ENCODE results near the gene VAX1.
"Not testable (repeated sequence)": the region's sequence is repeated elsewhere in the genome, so short reads cannot be mapped to it uniquely, and the experiment has no call there.

Gene VAX1

DNA sequence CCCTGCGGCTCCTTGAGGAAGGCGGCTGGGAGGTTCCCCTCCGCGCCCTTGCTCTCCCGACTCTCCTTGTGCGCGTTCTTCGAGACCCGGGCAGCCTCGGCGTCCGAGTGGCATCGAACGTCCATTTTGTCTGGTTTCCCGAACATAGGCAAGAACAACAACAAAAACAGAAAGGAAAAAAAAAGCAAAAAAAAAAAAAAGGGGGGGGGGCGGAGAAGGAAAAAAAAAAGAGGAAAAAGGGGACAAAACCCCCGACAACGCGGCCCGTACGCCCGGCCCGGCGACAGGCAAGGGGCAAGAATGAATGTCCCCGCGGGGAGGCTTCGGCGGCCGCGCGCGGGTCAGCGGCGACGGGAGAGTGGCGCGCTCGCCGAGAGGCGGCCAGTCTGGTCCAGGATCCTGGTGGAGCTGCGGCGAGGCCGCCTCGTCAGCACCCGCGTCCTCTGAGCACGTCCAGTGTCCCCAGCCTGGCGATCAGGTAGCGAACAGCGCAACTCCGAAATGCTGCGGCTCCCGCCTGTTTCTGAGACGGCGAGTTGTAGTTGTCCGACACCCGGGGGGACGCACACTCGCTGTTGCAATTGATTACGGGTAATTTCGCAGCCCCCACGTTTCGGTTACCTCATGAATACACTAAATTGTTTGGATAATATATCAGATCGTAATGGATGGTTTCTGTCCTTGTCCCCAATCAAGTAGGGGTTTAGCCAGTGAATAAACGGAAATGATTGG is at the start of gene VAX1:
TSS of gene VAX1 (minus strand) at position 360 of the 732 bp plus-strand sequence. CDS start at position 146, 214 bp downstream.
- DNase-seq (ENCODE audit: low spot score): no peak

- no peak for DNase-seq (ENCODE audit: low spot score)
Measured at GRCh38 chr10:117186832-117187615, 49.0 kb upstream of the VAX1 start.

GRCh38 chr10:117185817-117186216 is 47.7 kb upstream of the VAX1 start:
- DNase-seq (ENCODE audit: low spot score): not testable (repeated sequence)

GRCh38 chr10:117184821-117185220 is 46.8 kb upstream of the VAX1 start:
- no peak for DNase-seq (ENCODE audit: low spot score)

DNA sequence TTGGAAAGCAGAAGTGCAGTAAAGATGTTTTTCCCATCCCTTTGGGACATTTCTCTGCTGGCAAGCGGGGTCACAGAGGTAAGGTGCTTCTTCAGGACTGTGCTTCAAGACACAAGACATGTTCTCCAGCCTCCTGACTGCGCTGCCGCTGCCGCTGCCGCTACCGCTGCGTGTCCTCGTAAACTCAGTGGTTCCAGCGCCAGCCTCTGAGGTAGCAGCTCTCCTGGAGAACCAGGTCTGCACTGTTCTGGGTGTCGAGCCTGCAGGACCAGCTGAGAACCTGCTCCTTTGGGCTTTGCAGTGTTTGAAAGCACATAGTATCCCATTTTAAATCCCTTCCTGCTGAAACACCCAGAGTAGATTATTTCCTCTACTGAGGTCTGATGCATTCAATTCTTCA is 46.2 kb upstream of the VAX1 start:
- DNase-seq (ENCODE audit: low spot score): no peak

DNA sequence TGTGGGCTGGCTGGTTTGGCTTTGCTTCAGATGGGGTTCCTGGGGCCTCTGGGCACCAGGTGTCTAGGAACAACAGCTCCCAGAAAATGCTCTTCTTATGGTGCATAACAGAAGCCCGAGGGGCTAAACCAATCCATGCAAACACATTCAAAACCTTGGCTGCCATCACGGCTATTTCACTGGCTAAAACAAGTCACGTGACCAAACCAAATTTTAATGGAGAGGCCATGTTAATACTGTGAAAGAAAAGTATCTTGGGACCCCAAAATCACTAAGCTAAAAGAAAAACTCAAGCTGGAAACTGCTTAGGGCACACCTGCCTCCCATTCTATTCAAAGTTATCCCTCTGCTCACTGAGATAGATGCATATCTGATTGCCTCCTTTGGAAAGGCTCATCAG is 40.1 kb upstream of the VAX1 start:
- DNase-seq (ENCODE audit: low spot score): no peak

GRCh38 chr10:117175901-117176534 is 37.9 kb upstream of the VAX1 start:
- peak; percentile 75 for DNase-seq (ENCODE audit: low spot score)

DNA sequence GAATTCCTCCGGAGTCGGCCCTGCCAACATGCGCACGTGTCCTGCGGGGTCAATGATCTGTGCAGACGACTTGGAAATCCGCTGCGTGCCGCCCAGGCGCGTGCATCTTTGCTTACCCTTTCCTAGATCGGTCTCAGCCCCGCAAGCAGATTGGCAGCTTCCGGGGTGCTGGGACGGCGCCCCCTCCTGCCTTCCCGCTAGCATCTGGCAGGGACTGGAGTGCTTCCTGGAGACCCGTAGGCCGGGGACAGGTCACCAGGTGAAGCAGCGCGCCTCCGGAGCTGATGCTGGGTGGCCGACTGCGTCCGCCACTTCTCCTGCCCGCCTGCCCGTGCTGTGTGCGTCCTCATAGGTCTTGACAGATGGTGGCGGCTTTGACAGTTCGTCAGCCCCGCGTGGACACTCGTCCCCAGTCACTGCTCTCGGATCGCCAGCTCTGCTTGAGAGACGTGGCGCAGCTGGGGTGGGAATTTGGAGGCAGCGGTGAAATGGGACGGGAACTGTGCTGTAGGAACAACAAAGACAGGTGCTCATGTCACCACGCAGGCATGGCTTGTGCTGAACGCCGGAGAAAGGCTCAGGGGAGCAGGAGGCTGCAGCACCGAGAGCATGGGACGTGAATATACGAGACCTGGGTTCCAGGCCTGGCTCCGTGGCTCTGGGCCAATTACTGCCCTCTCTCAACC is 37.3 kb upstream of the VAX1 start:
- peak; percentile 3 for DNase-seq (ENCODE audit: low spot score)

DNA sequence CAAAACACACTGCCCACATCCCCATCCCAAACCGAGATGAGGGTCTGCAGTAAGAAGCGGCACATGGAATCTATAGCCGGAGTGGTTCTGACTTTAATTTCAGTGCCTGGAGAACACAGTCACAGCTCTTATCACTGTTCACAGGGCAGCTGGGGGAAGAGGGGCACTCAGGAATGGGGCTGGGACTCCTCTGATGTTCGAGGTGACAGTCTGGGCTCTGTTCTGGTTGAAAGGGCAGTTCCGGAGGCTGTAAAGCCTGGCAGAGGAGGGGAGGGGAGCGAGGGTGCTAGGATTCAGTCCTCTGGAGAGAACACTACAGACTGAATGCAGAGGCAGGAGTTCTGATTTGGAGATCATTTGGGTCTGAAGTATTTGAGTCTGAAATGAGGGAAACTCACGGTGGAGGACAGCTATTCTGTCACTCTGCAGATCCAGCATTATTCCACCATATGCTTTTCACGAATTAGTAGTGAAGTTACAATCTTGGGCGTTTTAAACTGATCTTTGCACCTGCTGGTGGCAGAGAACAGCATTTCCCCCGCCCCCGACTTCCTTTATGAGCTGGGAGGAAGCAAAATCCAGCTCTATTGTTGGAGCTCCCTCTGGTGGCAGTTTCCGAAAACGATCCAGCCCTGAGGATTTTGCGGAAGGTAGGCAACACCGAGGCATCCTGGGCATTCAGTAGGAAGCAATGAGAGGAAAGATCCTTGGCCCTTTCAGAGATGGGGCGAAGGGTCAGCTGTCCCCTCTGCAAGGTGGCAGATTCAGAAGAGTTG is 36.6 kb upstream of the VAX1 start:
- peak; percentile 86 for DNase-seq (ENCODE audit: low spot score)

DNA sequence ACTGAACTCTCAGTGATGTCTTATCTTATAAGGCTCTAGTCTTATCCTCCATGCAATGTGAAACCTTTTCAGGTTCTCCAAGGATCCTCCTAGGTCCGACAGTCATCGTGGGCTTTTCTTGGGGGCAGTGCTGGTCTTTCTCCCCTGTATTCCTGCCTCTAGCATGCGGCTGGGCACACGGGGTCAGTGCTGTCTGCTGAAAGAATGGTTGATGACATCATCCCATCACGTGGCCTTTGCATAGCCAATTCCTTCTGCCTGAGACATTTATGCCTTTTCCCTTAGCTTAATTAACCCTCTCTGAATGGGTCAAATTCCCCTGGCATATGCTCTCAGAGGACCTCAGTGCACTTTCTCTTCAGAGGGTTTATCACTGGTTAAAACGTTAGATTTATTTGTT is 32.2 kb upstream of the VAX1 start:
- no peak for DNase-seq (ENCODE audit: low spot score)

GRCh38 chr10:117169480-117169879 is 31.4 kb upstream of the VAX1 start:
- DNase-seq (ENCODE audit: low spot score): no peak

GRCh38 chr10:117168729-117169128 is 30.7 kb upstream of the VAX1 start:
- no peak for DNase-seq (ENCODE audit: low spot score)

DNA sequence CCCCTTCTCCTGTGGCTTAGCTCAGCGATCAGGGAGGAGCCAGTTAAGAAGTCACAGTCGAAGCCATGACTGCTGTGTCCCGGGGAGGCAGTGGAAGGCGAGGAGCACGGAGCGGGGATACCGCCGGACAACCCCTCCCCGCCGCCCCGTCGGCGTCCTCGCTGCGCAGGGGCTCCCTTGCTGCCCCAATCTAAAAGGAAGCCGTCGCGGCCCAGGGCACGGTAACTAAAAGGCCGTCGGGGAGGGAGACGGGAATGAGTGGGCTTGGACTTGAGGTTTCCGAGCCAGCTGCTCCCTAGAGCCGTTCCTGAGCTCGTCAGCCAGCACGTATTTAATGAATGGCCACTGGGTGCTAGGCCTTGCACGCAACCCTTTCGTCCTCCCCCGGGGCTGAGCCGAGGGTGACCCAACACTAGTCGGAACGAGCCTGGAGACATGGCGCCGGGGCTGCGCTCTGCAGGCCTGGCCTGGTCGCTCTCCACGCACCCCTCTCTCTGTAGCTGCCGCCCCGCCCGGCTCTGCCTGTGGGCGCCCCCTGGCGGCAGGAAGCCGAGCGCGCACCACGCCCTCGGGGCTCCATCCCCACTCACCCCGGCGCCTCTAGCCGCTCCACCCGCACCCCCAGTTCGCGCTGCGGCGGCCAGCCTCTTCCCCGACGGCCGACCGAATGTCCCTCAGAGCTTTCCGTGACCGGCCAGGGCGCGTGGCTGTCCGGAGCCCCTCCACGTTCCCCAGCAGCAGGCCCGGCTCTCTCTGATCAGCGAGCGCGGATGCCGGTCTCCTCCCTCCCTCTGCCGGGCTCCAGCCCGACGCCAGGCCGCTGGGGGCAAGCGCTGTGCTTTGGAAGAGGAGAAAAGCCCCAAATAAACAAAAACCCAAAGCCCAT is 30.0 kb upstream of the VAX1 start:
- DNase-seq (ENCODE audit: low spot score): peak; percentile 69

DNA sequence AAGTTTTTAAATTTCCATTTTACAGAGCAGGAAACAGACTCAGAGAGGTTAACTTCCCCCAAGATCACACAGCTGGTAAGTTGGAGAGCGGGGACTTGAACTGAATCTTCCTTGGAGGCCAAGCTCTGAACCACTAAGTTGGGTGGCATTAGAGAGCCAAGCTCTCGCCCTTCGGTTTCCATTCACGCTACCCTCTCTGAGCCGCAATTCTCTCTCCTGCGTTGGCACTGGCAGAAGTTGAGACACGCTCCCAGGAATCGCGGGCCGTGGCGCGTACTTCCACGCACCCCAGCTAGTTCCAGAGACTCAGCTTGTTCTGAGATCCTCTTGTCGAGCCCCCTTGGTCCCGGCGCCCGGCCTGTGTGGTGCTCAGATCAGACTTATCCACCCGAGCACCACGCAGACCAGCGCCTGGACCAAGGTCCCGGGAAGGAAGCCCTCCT is 29.3 kb upstream of the VAX1 start:
- DNase-seq (ENCODE audit: low spot score): no peak

DNA sequence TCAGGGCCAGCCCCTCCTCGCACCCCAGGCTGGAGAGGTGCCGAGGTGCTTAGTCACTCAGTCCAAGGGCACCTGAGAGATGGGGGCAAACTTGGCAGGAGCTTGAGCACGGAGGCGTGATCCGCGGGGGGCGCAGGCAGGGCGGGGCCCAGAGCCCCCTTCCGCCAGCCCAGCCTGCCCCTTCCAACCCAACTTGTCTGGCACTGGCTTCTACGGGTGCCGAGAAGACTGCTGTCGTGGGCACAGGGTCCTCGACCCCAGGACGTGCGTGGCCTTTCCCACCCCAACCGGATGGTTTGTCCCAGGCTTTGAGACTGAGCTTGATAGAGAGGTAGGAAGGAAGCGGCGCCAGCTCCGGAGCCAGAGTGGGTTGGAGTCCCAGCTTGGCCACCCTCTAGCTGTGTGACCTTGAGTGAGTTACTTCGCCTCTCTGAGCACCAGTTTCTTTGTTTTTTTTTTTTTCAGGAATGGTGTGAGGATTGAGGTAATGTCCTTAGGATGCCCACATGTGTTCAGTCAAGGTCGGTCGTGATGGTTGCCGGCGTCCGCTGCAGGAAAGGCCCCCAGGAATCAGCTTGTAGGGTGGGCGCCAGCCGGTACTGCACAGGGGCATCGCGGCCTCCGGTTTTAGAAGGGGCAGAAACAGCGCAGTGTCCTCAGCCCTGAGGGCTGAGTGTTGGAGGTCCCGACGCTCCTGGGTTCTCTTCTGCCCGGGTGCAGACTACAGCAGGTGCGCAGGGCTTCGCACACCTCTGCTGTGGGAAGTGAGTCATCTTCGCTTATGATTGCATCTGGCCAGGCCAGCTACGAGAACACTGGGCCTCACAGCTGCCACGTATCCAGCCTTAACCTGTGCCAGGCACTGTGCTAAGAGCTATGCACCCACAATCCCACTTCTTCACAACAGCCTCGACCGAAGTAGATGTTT is 28.6 kb upstream of the VAX1 start:
- DNase-seq (ENCODE audit: low spot score): no peak

DNA sequence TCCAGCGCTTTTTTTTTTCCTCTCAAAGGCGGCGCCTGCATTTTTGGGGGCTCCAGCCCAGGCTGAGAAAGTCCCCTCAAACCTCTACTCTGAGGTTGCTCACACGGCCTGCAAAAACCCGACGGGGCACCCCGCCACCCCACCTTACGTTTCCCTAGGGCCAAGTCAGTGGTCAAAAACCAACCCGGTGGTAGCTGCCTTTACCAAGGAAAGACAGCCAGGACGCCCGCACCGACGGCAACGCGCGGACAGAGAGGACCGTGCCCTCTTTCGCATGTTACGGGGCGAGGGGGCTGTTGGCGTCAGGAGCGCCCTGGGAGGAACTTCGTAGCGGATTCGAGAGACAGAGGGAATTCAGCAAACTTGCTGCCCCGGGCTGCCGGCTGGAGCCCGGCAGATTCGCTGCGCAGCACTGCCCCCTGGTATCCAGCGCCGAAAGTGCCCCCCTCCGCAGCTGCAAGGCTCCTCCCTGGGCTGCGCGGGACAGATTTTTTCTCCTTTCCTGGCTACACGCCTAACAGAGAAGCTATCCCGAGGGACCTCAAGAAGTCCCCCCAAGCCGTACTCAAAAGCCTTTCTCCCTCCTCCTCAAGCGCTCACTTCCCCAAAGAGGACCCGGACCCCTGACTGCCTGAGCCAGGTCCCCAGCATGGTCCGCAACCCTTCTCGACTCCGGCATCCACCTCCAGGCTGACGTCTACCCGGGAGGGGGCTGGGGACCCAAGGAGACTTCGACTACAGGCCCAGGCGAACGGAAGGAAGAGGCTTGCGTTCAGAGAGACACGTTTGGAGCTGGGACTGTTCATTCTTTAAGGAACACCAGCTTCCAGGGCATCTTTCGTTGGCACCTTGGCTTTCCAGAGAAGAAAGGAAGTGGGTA is 27.7 kb upstream of the VAX1 start:
- peak; percentile 17 for DNase-seq (ENCODE audit: low spot score)

DNA sequence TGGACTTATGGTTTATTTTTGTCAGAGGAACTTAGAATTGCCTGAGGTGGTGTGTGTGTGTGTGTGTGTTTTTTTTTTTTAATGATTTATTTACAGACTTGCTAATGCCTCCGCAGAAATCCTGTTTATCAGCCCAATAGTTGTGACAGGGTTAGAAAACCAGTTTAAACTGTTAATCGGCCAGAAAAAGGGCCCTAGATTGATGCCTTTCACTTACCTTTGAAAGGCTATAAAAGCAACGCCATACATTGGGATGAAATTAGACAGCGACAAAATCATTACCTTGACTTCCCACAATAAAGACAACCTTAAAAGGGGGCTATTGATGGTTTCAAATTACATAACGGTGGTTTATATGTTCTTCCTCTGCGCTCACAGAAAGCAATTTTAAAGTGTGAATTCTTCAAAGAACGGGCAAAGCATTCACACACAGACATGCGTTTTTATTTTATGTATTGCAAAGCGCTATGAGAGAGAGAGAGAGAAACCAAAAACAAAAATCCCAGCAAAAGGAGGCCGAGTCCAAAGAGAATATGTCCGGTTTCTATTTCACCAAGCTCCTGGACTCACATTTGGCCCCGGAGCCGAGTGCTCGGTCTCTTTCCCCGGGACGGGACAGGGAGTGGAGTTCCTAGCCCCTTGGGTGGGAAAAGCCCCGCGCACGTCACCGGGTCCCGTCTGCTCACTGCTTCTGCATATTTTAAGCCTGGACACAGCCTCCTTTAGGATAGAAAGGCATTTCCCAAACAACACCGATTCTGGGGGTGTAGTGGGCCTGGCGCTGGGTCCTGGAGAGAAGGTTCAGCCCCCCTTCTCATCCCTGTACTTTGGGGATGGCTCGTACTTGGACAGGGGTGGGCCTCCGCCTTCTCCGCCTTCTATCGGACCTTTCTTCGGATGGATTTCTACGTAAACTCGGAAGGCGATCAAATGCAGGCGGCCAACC is 26.8 kb upstream of the VAX1 start:
- DNase-seq (ENCODE audit: low spot score): no peak

Data from activated CD4-positive, alpha-beta T cell treated with anti-CD3 and anti-CD28 coated beads, Interleukin-2, Interleukin-4, amounts not matched to agents 100 ng/mL and 50 ng/mL, durations not matched to agents 16 hours and 8 hours (primary cell).